PC-3 (cell line): ENCODE measurements around the gene HOXD11.
A peak's percentile ranks its signal among the peaks of the same experiment; 100 is the strongest.

Experiments
- CTCF ChIP-seq: fragments of 300-600 bp; sonication (generic); conservative IDR thresholded peaks from 2 replicates; pipeline ENCODE4 v1.5.1; 2017; ENCODE audit warnings: antibody characterized with exemption, low read depth, mild to moderate bottlenecking, low read length
- EZH2 ChIP-seq: fragments of 300-600 bp; sonication (generic); IDR thresholded peaks from one replicate; pipeline ENCODE4 v1.6.1; 2017; ENCODE audit warnings: antibody characterized with exemption, mild to moderate bottlenecking, low read length; ENCODE audit not compliant: unreplicated experiment
- EZH2phosphoT487 ChIP-seq: fragments of 300-600 bp; sonication (generic); IDR thresholded peaks from 2 replicates; pipeline ENCODE4 v1.6.1; 2018; ENCODE audit warnings: mild to moderate bottlenecking, antibody characterized with exemption, low read length, borderline replicate concordance

DNA sequence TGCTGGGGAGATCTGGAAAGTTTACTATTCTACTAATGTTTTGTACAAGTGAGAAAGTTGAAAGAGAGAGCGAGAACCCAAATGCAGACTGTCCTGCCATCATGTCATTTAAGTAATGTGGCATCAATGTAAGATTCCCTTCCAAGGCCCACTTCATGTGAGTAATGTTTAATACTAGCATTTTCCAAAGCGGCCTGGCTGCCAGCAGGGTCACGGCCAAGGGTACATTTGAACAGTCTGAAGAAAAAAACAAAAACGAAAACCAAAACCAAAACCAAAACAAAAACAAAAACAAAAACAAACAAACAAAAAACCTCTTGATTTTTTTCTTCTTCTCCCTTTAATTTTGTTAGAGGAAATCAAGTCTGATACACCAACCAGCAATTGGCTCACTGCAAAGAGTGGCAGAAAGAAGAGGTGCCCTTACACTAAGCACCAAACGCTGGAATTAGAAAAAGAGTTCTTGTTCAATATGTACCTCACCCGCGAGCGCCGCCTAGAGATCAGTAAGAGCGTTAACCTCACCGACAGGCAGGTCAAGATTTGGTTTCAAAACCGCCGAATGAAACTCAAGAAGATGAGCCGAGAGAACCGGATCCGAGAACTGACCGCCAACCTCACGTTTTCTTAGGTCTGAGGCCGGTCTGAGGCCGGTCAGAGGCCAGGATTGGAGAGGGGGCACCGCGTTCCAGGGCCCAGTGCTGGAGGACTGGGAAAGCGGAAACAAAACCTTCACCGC, 11.7 kb downstream of the HOXD11 start:
- TF ChIP-seq CTCF (peak; percentile 78), EZH2phosphoT487 (no peak), EZH2 (no peak)
